GM18511 (cell line): ENCODE data around the gene BTRC.

Experiments used
- ATAC-seq: cut with Tn5 transposase; IDR thresholded peaks from one replicate; pipeline ENCODE4 v1.9.1; 2021; ENCODE audit warnings: mild to moderate bottlenecking, moderate library complexity; ENCODE audit not compliant: unreplicated experiment

Gene BTRC

DNA sequence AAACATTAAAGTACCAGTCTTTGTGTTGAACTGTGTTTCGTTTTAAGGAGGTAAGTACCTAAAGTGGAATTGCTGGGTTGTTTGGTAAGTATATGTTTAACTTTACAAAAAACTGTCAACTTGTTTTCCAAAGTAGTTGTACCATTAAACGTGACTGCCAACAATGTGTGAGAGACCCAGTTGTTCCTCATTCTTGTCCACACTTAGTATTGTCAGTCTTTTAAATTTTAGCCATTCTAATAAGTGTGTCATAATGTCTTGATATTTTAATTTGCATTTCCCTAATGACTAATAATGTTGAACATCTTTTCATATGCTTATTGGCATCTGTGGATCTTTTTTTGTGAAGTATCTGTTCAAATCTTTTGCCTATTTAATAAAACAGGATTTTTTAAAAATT, 159.8 kb downstream of the BTRC start:
- ATAC-seq: no peak

DNA sequence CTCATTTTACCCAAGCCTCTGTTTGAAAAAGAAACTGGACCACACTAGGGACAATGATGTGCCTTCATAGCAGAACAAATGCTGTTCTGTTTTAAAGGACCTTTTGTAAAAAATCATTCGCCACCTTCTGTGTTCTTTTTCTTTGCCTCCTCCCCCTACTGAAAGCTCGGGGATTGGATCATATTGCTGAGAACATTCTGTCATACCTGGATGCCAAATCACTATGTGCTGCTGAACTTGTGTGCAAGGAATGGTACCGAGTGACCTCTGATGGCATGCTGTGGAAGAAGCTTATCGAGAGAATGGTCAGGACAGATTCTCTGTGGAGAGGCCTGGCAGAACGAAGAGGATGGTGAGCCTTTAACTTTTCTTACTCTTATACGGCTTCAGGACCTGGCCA, 171.9 kb downstream of the BTRC start:
- no peak for ATAC-seq

DNA sequence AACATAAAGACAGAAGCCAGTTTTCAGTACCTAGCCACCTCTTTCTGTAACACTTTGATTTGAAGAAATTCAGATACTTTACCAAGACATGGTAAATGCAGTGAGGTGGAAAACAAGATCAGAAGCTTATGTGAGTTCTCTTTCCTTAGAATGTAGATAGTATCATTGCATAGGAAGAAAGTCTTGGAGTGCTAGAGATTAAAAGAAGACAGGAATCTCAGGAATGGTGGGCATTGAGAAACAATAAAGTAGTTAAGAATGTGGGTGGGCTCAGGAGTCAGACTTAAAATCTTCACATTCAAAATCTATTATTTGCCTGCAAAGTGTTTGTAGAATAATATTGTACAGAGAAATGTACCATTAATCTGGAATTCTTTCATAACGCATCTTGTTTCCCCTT, 175.2 kb downstream of the BTRC start:
- no peak for ATAC-seq

DNA sequence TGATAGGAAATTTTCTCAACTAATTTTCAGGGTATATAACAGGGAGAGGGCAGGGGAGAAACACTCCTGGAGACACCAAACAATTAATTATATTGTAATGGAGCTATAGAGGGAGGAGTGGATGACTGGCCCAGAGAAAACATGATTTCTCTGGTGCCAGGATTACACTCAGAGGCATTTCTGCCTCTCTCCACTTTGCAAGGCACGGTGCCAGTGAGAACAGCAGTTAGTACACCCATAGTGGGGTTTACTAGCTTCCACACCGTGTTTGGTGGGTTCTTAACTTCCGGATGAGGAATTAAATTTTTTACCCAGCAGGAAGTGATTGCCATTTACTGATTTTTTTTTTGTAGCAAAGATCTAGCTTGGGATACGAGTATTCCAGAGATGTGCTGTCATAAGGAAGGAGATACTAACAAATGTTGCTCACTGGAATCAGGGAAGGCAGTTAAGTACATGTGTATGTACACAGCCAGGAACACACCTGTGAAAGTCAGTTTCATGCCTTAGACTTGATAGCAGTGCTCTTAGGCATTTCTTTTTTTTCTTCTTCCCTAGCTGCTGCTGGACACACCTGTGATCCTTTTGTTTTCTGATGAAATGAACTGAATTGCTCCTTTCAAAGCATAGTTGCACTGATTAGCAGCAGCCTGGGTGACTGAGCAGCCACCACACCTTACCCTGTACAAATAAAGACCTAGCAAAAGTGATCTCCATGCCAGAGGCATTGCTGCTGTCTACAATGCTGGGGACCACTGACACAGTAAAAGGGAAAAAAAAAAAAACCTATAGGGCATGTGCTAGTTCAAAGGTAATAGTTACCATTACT, 176.0 kb downstream of the BTRC start:
- no peak for ATAC-seq

DNA sequence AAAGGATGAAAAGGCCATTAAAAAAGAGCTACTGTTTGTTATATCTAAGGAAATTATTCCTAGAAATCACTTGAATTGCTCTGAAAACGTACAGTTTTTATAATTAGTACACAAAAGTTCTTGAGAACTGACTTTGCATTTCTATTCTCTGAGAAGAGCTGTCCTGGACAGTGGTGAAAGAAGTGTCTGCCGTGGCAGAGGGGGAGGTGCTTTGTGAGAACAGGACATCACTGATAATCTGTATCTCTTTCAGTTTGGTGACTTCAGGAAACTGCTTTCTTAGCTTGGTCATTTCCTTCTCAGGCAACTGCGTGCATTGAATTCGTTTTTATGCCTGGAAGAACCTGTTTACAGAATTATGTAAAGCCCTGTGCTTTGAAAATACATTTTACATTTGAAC, 182.0 kb downstream of the BTRC start:
- ATAC-seq: no peak

DNA sequence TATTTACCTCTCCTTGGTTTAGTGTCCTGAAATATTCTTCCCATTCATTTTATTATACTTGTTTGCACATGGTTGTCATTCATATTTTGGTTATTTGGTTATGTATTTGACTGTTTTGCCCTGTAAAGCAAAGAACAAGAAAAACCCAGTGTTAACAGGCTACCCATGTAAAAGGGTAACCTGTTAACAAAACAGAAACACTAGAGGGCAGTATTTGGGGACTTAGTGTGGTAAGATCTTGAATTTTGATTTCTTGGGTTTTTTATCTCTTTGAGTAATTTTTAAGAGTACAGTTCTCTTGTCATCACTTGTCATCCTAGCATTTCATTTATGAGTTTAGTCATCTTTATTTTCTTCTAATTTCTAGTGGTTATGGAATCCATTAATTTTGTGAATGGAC, 182.8 kb downstream of the BTRC start:
- no peak for ATAC-seq

DNA sequence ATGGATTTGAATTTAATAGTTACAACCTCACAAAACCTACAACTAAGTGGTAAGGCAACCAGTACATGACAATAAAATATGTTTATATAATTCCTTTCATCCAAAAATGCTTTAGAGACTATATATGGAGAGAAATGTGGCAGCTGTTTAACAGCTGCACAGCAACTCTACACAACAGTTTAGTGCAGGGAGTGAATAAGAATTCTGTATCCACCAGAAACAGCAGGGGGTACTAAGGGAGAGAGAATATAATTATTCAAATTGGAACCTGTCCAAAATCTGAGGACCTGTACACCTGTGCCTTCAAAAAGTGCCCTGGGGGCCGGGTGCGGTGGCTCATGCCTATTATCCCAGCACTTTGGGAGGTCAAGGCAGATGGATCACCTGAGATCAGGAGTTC, 184.5 kb downstream of the BTRC start:
- ATAC-seq: no peak

DNA sequence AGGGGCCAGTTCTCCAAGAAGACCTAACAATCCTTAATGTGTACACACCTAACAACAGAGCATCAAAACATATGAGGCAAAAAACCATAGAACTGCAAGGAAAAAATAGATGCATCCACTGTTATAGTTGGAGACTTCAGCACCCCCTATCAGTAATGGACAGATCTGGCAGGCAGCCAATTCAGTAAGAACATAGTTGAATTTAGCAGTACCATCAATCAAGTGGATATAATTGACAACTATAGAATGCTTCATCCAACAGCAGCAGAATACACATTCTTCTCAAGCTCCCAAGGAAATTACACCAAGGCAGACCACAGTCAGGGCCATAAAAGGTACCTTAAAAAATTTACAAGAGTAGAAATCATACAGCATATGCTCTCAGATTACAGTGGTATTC, 191.9 kb downstream of the BTRC start:
- no peak for ATAC-seq

DNA sequence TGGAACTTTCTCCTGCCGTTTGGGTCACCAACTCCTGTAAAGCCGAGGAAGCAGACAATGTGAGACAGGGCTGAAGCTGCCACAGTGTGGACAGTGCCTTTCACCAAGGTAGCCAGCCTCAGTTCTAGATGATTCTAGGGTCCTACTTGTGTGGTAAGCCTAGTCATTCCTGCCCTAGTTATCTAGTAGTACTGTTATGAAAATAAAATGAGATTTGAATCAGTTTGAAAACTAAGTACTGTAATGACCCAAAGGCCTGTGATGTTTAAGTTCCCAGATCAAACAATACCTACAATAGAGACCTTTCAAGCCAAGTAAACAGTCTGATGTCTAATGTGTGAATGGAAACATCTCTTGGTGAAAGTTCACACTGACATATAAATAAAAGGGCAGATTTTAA, 197.0 kb downstream of the BTRC start:
- ATAC-seq: no peak

DNA sequence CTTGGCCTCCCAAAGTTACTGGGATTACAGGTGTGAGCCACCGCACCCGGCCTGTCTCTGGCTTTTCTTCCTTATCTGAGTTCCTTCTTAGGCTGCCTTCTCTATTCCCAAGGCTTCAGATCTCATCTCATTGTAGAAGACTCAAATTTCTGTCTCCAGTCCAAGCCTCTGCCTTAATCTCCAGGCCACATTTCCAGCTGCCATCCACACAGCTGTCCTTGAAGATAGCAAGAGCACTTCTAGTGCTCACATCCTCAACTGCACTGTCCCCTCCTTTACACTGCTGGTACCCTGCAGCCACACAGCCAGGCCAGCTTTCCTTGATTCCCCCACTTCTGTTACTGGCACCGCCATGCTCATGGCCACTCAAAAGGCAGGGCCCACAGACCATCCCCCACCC, 198.5 kb downstream of the BTRC start:
- no peak for ATAC-seq

DNA sequence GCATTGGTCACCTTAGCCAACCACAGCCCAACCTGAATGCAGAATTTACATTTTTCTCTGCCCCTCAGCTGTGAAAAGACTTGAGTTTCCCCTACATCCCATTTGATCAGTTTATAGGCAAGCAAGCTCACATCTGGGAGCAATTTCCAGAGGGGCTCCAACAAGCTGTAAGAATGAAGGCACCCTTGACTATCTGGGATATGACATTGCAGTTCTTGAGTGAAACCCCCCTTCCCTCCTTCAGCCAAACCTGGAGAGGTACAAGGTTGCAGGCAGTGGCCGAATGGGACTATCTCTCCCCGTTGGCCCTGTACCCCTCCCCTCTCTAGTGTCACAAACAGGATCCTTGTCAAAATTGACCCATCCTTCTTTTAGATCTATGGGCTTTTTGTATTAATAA, 203.6 kb downstream of the BTRC start:
- ATAC-seq: no peak

DNA sequence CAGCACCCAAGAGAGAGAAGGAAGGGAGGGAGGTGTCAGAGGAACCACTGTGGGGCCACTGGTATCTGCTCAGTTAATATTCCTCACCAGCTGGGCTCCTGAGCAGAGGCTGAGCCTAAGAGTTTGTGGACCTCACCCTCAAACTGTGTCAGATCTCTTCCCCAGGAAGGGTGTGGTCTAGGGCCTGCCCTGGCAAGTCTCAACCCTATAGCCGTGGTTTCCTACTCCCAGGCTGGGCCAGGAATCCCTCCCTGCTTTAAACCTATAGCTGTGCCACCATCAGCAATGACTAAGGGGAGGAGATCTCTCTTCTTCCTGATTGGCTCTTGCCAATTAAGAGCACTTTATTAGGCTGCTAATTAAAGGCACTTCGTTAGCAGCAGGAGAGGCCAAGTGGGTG, 204.2 kb downstream of the BTRC start:
- no peak for ATAC-seq

DNA sequence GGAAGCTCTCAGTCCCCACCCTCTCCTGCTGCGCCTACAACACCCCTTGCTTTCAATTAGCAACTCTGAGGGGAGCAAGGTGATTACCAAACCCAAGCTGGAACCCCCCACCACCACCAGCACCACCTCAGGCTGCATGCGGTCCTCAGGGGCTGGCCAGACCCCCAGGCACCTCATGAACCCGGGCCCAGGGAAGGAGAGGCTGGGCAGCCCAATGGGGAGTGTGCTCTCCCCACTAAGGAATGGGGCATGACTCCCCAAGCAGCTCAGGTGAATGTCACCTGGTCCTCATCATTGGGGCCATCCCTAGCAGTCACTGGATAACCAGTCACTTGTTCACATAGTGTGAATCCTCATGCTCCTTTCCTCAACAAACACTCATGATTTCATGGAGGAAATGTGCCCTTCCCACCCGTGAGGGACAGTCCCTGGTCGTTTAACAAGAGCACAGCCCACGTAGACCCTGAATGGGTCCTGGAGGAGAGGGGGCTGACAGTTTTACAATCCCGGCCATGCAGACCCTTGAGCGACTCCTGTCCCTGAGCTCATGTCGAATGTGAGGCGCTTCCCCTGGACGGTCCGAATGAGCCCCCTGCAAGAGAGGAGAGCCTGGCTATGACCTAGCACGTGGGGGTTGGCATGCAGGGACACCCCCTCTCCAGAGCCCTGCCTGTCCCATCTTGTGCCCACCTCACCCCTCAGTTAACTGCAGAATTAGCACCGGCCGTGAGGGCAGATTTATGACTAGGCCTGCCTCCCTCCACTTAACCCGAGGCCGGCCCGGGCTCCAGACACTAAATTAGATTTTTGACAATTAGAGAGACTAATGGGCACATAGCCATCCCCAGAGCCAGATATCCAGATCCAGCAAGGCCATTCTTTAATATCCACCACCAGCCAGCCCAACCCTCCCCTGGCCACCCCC, 205.0 kb downstream of the BTRC start:
- no peak for ATAC-seq

DNA sequence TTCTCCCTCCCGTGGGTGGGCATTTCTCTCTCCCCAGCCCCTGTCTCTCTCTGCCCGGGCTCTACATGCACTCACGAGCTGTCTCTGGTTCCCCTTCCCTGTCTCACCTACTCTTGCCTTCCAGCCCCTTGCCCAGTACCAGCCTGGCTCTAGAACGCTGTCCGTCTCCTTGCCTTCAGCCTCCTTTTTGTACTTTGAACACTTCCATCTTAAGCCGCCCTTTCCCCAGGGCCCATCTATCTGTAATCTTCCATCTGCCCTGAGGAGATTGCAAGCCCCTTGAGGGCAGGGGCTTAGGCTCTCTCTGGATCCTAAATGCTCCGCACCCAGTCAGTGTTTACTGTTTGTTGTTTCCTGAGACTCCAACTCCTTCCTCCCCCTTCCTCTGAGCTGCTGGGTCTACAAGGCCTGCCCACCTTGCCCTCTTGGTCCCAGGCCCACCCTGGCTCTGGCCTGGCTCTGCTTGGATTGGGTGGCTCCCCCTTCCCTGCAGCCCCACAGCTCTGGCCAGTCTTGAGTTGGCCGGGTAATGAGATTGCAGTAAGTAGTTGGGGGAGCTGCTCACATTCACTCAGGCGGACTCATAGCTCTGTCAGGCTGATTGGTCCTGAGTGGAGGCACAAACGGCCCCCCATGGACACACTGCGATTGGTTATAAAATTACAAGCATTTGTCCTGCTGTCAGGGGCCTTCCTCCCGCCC, 205.8 kb downstream of the BTRC start:
- no peak for ATAC-seq

DNA sequence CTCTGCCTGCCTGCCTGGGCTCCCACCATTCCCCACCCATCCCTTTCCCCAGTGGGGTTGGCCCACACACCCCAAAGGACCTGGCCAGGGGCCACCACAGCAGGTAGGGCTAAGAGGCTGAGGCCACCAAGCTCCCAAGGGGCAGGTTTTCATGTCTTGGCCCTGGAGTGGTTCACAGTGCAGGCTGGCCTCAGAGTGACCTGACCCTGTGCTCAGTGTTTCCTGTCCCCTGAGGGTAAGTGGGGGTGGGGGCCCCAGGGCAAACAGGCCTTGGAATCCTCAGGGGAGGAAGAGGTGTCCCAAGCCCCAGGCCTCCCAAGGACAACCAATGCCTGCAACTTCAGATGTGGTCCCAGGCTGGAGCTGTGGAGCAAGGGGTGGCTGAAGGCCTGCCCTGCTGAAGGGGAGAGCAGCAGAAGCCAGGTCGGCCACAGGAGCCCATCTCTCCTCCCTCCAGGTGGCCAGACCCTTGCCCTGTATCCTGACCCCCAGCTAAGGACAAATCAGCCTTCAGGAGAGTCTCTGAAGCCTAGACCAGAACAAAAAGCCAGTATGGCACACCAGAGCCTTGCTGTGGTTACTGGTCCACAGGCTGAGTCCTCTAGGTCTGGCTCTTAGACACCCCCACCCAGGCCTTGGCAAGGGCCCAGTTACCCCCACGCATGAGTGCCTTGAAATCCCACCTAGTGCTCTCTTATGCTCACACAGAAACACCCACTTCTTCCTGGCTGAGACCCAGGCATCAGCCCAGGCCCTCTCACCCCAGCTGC, 206.5 kb downstream of the BTRC start:
- no peak for ATAC-seq

DNA sequence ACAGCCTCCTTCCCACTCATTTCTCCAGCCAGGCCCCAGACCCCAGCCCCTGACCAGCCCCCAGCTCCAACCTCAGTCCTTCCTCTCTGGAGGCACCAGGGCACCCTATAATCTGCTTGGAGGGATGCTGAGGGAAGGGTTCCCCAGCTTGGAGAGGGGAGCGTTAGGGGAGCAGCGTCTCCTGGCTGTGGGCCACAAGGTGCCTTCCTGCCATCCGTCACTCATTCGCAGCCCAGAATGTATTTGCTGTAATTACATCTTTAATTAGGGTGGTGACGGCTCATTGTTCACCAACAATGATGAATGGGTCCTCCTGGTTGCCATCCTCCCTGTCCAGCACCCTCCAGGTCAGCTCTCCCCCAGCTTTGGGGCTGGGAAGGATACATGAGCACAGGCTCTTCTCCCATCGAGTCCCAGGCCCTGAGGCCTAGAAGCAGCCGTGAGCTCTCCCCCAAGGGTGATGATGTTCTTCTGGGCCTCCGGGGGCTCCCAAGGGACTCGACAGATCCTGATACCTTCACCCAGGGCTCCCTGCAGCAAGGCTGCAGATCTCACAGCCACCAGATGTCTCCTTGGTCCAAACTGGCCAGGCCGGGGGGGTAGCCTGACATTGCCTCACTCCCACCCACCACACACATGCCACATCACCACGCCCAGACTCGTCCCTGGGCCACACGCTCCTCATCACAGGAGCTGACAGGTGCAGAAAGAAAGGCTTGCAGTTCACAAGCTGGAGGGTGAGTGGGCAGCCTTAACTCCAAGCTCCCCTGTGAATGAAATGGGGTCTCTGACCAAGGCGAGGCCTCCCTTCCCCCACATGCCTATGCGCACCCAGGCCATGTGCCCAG, 207.3 kb downstream of the BTRC start:
- ATAC-seq: no peak

DNA sequence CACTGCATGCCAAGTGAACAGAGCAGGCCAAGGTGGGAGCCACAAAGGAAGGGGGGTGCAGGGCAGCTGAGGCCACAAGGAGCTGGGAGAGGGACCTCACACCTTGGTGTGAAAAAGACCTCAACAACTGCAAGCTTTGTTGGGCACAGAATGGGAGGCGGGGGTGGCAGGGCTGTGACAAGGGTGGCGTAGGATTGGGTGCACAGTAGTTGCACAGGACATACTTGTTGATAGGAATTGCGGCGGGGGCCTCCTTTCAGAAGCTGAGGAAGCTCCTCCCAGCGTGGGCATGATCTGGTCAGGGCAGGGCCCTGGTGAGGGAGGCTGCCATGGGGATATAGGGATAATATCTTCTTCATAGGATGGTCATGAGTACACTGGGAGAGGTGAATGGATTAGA, 208.3 kb downstream of the BTRC start:
- no peak for ATAC-seq

DNA sequence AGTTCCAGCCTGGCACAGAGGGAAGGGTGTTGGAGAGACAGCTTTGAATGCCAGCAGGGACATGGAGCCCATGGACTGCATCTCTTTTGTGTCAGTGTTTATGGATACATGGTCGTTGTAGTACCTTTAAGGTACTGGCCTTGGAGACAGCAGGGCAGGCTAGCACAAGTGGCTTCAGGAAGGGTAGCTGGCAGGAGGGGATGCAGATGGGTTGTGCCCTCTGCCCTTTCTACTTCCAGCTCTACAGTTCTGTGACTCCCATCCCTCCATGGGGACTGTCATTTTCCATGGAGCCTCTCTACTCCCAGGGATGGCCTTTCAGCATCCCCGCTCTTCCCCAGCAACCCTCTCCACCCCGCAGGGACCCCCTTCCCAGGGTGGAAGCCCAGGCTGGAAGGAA, 209.0 kb downstream of the BTRC start:
- no peak for ATAC-seq

DNA sequence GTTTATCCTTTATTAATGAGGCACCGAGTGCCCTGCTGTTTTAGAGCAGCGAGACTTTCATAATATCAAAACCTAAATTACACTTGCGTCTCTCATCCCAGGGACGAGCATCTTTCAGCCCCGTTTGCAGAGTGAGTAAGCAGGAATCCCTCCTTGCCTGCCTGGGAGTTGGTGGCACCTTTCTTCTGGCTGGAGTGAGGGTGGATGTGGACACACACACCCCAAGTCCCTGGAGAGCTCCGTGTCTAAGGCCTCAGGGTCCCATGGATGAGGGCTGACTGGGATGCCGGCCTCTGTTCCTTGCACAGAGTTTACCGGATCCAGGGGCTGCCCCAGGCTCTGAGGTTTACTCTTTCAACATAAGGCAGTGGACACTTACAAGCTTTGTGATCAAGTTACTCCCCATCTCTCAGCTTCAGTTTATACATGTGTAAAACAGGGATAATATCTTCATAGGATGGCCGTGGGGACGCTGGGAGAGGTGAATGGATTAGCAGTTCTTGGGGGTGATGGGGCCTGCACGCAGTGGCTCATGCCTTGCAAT, 209.6 kb downstream of the BTRC start:
- no peak for ATAC-seq
